HG03064 (cell line): ENCODE data around the gene TCEANC.
"Not testable (repeated sequence)": the region's sequence is repeated elsewhere in the genome, so short reads cannot be mapped to it uniquely, and the experiment has no call there.

Experiments used
- ATAC-seq: cut with Tn5 transposase; IDR thresholded peaks from one replicate; pipeline ENCODE4 v1.9.1; 2021; ENCODE audit warnings: low read depth; ENCODE audit not compliant: unreplicated experiment

The TCEANC gene, protein sequence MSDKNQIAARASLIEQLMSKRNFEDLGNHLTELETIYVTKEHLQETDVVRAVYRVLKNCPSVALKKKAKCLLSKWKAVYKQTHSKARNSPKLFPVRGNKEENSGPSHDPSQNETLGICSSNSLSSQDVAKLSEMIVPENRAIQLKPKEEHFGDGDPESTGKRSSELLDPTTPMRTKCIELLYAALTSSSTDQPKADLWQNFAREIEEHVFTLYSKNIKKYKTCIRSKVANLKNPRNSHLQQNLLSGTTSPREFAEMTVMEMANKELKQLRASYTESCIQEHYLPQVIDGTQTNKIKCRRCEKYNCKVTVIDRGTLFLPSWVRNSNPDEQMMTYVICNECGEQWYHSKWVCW

DNA sequence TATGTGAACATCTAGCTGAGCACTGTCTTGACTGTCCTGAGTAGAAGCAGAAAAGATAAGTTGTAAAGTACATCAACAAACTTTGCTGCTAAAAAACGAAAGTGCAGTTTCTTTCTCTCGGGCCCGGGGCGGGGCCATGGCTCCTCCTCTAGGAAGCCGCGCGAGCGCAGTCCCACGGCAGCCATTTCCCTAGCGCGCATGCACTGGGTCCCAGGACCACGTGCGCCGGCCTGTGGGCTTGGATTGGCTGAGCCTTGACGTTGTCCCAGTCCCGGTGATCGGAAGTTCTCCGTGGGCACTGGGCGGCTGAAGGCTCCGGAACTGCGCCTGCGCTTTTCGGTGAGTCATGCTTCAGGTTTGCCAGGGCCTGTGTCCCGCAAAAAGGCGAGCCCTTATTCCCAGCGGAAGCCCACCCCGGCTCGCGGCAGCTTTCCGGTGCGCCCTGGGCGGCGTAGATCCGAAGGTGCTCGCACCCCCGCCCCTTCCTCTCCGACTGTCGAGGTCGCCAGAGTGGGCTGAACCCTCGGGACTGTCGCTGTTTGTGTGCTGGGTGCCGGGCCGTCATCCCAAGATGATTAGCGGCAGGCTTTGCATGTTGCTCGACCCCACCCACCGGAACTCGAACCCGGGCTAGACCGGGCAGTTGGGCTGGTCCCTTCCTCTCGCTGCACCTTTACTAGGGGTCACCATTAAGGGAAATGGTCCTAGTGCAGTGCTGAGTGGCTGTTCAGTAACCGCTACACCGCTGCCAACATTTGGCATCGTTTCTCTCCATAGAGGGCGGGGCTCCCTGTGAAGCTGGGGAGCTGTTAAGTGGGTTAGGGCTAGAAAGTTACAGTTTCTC, at the start of gene TCEANC:
TCEANC (plus strand) TSS at position 292 of the 844 bp plus-strand sequence. CDS start 9,368 bp downstream, outside the sequence.
- peak; percentile 93 for ATAC-seq

DNA sequence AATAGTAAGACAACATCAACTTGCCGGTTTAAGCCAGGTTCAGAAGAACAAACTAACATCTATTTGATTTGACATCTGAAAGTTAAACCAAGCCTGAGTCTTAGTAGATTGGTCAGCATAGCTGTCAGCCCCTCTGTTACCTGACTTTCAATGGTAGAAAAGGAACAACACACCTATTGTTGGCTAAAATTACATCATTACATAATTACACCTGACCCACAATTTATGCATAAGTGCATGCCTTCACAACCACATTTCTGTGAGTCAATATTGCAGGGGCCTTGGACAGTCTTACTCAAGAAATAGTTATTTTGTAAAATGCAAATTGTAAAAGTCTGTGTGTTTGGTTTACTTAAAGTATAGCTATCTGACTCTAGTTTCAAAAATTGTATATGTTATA, 47.3 kb upstream of the TCEANC start:
- no peak for ATAC-seq

DNA sequence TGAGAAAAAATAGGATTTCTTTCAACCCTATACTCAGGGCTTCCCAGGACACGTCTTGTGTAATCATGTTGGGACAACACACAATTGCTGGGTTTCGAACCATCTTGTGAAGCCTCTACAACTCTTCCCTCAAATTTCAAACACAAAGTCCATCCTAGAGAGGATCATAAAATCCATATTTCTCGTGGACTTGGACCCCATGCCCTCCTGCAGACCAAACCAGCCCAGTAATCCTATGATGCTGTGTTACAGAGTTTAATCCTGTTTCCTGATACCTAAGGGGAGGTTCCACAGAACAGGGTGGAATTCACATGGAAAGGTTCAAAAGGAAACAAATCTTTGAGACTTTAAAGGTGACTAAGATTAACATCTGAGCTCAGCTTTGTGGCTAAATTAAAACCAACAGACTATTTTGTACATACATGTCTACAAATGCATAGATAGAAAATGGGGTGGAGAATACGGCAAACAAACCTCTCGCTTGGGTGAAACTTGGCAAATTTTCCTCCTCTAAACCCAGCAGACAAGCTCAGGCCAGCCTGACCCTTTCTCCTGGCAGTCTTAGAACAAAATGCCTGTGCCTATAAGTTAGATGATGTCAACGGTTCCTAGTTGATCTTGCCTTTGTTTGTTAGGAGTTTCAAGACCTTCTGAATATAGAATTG, 45.5 kb upstream of the TCEANC start:
- ATAC-seq, result no peak

DNA sequence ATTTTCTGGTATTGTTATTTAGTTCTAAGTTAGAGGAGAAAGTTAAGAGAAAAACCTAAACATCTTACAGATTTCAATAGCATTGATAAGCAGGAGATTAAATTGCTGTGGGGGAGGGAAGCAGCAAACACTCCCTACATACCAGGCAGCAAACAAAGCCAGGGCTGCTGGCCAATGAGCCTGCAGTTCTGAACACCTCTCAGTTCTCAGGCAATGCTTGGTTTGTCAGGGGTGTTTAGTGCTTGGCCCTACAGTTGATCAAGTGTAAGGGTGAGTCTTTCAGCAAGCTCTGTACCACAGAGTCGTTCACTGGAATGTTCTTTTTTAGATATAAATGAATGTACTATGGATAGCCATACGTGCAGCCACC, 45.0 kb upstream of the TCEANC start:
- no peak for ATAC-seq

DNA sequence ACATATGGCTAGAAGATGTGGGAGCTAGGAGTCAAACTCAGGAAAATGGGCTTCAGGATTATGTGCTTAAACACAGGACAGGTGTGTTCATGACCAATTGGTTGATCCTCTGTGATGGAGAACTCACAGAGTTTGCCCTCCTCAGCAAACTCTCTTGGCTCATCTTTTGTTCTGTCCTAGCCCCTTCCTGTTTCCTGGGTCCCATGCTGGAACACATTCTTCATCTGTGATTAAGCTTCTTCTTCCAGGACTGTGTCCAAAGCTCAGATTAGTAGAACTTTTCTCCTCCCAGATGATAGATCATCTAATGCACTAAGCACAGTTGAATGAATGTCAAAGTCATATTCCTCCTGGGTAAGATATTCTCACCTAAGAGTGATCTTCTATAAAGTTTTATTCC, 38.8 kb upstream of the TCEANC start:
- ATAC-seq, result no peak

DNA sequence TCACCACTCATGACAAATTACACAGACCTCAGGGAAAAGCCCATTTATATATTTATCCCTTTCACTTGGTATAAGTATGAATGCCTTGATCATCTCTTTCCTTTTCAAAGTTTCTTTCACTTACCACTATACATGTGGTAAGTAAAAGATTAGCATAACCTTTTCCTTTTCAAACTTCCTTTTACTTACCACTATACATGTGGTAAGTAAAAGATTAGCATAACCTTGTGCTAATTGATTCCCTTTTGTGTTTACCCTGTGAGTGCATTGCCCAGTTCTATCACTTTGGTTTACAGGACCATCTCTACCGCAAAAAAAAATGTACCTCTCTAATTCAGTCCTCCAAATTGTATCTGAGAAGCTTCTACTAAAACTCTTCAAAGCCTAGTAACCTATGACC, 32.7 kb upstream of the TCEANC start:
- no peak for ATAC-seq

DNA sequence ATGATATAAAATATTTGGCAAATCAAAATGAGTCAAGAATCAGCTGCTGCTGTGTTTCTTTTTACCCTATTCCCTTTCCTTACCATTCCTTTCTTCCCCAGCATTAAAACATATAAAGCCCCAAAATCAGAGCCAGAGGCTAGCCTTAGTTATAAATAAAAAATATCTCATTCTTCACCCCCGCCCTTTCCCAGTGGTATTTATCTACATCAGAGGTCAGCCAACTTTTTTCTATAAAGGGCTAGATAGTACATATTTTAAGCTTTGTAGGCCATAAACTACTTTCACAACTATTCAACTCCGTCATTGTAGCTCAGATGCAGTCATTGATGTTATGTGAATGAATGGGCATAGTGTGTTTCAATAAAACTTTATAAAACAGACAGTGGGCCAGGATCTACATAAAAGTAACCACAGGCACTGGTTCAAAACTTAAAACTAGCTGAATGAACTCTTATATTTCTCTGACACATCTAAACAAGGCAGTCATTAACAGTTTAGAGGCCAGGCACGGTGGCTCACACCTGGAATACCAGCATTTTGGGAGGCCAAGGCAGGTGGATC, 30.5 kb upstream of the TCEANC start:
- no peak for ATAC-seq

DNA sequence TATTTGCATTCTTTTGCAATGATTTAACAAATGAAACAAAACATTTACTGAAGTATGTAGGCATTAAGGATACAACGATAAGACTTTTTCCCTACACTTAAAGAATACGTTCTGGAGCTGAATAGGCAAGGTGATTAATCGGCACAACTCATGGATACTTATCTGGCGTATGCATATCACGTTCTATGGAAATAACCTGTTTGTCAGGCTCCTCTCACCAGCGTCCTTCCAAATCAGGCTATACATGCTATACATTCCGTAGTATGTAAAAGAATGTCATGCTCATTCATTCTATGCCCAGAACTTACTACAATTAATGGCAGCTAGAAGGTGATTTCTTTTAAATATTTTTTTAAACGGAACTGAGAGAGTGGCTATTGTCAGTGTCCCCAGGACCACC, 25.6 kb upstream of the TCEANC start:
- ATAC-seq, result no peak

DNA sequence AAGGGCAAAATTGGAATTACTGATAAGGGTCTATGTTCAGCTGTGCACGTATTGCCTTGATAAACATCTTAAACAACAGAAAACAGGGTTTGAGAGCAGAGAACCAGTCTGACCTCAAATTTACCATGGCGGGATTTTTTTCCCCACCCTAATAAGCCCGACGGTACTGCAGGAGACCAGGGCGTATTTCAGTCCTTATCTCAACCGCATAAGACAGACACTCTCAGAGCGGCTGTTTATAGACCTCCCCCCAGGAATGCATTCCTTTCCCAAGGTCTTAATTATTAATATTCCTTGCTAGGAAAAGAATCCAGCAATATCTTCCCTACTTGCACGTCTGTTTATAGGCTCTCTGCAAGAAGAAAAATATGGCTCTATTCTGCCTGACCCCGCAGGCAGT, 15.7 kb upstream of the TCEANC start:
- not testable (repeated sequence) for ATAC-seq

DNA sequence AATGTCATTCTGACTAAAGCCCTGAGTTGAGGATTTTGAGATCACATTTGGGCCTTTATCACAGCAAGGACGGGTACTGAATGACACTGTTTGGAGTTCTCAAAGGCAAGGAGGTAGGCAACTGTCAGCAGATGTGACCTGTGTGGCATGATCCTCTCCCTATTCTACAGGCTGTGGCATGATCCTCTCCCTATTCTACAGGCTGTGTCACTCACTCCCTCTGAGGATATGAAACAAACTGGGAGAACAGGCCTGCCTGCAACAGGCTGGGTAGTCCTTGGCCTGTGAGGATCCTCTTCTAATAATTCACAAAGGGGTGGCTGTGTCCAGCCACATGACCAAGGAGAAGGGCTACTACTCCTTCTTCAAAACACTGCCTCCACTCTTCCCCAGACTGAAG, 14.9 kb upstream of the TCEANC start:
- no peak for ATAC-seq

DNA sequence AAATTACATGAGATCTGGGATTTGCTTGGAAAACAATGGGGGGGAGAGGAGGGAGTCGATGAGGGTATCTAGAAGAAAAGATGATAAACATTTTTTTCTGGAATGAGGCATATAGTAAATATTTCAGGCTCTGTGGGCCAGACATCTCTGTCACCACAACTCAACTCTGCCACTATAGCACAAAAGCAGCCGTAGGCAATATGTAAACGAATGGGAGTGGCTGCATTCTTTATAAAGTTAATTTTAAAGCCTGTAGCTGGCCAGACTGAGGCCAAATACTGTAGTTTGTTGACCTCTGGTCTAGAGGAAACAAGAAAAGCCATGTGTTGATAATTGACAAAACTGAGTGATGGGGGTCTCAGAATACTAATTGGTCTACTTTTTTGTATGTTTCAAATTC, 14.1 kb upstream of the TCEANC start:
- no peak for ATAC-seq

DNA sequence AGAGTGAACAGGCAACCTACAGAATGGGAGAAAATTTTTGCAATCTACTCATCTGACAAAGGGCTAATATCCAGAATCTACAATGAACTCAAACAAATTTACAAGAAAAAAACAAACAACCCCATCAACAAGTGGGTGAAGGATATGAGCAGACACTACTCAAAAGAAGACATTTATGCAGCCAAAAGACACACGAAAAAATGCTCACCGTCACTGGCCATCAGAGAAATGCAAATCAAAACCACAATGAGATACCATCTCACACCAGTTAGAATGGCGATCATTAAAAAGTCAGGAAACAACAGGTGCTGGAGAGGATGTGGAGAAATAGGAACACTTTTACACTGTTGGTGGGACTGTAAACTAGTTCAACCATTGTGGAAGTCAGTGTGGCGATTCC, 11.3 kb upstream of the TCEANC start:
- not testable (repeated sequence) for ATAC-seq

DNA sequence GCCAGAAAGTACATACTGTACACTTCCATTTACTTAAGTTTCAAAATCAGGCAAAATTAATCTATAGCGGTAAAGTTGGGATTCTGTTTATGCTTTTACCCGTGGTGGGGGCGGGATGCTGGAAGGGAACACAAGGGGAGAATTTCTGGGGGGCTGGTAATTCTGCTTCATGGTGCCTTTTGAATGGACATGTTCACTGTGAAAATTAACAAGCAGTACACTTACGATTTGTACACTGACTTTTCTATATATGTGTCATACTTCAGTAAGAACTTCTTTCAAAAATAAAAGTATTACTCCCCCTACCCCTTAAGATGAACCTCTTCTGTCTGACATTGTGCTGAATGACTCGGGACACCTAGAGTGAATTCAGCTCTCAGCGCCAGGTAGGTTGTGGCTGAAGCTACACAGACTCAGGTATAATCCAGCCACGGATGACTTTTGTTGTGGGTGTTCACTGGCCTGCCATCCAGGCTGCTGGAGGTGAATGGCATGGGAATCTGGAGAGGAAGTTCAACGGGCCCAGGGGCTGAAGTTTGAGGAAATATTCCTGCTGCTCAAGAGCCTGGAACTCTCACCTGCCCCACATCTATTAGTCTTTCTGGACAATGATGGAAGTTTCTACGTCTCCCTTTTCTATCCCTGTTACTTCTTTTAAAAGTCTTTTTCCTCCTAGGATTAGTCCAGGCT, 7.3 kb upstream of the TCEANC start:
- no peak for ATAC-seq

DNA sequence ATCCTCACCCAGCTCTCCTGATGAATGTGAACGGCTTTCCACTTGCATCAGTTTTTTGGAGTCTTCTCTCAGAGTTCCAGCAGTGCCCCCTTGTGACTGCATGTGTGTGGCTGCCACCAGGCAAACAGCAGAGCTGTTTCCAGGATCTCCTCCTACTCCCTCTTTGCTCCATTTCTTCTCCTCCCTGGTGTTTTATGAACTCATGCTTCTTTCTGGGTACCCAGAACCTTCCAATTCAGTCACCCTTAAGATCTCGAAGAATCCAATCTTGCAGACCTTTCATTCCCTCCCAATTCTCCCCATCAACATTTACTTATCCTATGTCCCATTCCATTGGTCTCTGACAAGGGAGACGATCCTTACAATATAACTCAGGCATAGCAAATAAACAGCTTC, 6.8 kb upstream of the TCEANC start:
- ATAC-seq, result no peak

DNA sequence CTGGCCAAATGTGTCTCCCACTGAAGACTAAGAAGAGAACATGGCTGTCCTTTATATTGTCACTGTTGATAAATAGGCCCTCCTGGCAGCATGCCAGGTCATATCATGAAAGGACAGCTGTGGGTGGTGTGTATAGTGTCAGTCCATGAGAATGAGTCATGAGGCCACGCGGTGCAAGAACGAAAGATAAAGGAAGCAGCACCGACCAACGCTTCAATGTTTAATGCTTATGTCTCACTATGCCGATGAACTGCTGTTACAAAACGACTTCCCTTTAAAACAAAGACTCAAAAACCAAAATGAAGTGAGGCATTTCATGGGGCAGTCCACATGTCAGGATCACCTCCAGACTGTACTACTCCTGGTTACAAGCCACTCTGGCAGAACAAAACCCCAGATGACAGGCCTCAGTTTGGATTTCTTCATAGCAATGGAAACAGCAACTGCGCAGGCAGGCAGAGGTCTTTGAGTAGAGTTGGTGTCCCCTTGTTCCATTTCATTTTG, 5.2 kb upstream of the TCEANC start:
- no peak for ATAC-seq

DNA sequence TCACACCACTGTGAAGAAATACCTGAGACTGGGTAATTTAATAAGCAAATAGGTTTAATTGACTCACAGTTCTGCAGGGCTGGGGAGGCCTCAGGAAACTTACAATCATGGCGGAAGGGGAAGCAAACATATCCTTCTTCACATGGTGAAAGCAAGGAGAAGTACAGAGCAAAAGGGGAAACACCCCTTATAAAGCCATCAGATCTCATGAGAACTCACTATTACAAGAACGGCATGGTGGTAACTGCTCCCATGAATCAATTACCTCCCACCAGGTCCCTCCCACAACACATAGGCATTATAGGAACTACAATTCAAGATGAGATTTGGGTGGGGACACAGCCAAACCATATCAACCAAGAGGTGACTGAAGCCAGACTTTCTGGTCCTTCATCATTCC, 4.6 kb upstream of the TCEANC start:
- not testable (repeated sequence) for ATAC-seq

DNA sequence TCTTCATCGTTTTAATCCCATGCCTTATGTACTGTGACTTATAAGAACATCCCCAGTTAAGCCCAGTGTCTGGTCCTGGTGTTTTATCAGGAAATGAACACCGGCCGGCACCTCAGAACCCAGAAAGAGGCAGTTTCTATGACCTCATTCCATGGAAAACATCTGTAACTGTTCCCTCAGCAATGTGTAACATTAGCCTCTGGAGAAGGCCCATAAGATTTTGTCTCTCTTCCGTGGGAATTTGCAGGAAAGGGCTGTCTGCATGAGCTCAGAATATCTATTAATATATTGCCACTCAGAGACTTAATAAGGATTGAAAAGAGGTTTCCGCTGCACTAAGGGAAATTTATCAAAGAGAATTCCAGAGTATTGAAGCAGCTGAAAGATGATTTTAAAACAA, 3.1 kb upstream of the TCEANC start:
- no peak for ATAC-seq

DNA sequence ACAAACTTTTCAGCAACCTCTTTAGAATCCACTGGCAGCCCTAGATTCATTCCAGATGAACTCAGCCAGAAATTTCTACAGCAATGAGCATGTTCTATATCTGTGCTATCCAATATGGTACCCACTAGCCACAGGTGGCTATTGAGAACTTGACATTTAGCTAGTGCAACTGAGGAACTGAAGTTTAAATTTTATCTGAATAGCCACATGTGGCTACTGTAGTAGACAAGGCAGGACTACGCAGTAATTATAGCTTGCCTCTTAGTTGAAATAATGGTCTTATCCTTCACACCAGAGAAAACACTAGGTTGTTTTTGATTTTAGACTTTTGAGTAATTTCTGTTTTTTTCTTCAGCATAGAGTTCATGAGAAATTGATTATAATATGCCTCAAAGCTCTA, 2.6 kb upstream of the TCEANC start:
- ATAC-seq, result no peak

DNA sequence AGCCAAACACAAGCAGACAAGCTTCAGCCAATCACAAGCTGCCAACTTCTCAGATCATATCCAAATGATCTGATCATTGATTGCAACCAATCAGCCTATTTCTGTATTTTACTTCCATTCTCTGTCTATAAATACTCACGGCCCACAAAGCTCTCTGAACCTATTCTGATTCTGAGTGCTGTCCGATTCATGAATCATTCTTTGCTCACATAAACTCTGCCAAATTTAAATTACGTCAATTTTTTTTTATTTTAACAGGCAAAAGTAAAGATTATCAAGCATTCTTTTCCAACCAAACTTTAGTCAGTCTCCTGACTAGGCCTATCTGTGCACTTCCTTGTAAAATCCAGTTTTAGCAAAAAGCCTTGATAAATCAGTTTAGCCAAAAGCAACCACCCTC, 1.8 kb upstream of the TCEANC start:
- ATAC-seq, result no peak

DNA sequence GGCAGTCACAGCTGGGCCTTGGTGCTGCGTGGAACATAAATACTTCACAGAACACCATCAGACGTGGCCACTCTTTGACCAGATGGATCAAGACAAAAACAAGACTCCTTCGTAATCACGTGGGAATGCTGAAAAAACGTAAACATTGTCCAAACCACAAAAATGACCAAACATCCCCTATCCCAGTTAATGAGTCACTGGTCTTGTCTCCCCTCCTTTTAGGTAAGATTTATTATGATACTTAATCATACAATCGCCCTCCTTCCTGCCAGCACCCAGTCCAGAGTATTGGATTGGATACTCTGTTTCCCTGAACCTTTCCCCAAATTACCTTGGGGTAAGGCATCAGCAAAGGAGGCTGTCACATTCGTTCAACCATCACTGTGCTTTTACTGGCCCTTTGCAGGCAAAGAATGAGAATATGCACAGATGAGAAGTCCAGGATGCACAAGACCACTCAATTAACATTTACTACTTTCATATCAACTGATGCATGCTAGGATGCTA, 601 bp upstream of the TCEANC start:
- peak; percentile 7 for ATAC-seq
